ENCODE measurements around the gene FAM114A1. TPM values are rescaled to one million over a fixed set of nuclear protein-coding genes. Genes with fewer than 3 reads are reported as not detected.

The FAM114A1 gene
- total and polyA plus RNA-seq, 2 experiments from 2014 or later: 13.0 to 14.5 TPM

DNA sequence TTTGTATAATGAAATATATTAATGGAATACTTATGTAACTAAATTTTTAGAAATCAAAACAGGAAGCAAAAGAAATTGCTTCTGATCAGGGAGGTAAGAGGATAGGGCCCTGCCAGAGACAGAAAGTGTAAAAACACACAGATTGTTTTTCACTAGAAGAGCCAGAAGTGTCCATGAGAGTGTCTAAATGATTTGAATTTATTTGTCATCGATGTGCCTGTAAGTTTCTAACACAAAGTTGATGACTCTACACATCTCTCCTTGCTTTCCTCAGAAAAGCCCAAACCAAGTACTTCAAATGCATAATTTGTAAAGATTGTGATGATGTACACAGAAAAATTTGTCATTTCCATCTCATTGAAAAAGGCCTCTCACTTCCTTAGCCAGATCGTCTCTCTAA is 84.0 kb downstream of the FAM114A1 start:
- Mint-ChIP-seq H3K4me3 (no peak overlapping the region), H3K36me3 (ENCODE audit: low read depth) (no peaks in the 10 kb centered on the region), H3K27ac (no peak overlapping the region), H3K27me3 (ENCODE audit: insufficient read depth, low read depth, poor library complexity) (peaks cover 2% of the 10 kb centered on the region), H3K4me1 (peaks cover 2% of the 10 kb centered on the region; the same call in 1 of the 3 replicates), H3K9me3 (no peaks in the 10 kb centered on the region)
- H3K27me3 ChIP-seq (ENCODE audit: insufficient read depth): no peaks in the 10 kb centered on the region
- H3K36me3 ChIP-seq (ENCODE audit: insufficient read depth): no peaks in the 10 kb centered on the region
- no peak overlapping the region for H3K4me2 ChIP-seq
- no peak overlapping the region for H3K27ac ChIP-seq (ENCODE audit: low read depth)
- TF ChIP-seq JUNB (IDR thresholded peaks at IDR 0.05; ENCODE audit: unreplicated experiment): no peak
- TF ChIP-seq, protein P1, sequence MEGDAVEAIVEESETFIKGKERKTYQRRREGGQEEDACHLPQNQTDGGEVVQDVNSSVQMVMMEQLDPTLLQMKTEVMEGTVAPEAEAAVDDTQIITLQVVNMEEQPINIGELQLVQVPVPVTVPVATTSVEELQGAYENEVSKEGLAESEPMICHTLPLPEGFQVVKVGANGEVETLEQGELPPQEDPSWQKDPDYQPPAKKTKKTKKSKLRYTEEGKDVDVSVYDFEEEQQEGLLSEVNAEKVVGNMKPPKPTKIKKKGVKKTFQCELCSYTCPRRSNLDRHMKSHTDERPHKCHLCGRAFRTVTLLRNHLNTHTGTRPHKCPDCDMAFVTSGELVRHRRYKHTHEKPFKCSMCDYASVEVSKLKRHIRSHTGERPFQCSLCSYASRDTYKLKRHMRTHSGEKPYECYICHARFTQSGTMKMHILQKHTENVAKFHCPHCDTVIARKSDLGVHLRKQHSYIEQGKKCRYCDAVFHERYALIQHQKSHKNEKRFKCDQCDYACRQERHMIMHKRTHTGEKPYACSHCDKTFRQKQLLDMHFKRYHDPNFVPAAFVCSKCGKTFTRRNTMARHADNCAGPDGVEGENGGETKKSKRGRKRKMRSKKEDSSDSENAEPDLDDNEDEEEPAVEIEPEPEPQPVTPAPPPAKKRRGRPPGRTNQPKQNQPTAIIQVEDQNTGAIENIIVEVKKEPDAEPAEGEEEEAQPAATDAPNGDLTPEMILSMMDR (conservative IDR thresholded peaks at IDR 0.05; ENCODE audit: low read depth in 2 of 2): no peak
- no peak for TF ChIP-seq EZH2phosphoT487 (IDR thresholded peaks at IDR 0.05; ENCODE audit: unreplicated experiment)
- TF ChIP-seq, protein P2, sequence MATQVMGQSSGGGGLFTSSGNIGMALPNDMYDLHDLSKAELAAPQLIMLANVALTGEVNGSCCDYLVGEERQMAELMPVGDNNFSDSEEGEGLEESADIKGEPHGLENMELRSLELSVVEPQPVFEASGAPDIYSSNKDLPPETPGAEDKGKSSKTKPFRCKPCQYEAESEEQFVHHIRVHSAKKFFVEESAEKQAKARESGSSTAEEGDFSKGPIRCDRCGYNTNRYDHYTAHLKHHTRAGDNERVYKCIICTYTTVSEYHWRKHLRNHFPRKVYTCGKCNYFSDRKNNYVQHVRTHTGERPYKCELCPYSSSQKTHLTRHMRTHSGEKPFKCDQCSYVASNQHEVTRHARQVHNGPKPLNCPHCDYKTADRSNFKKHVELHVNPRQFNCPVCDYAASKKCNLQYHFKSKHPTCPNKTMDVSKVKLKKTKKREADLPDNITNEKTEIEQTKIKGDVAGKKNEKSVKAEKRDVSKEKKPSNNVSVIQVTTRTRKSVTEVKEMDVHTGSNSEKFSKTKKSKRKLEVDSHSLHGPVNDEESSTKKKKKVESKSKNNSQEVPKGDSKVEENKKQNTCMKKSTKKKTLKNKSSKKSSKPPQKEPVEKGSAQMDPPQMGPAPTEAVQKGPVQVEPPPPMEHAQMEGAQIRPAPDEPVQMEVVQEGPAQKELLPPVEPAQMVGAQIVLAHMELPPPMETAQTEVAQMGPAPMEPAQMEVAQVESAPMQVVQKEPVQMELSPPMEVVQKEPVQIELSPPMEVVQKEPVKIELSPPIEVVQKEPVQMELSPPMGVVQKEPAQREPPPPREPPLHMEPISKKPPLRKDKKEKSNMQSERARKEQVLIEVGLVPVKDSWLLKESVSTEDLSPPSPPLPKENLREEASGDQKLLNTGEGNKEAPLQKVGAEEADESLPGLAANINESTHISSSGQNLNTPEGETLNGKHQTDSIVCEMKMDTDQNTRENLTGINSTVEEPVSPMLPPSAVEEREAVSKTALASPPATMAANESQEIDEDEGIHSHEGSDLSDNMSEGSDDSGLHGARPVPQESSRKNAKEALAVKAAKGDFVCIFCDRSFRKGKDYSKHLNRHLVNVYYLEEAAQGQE (IDR thresholded peaks at IDR 0.05; ENCODE audit: unreplicated experiment): no peak
- TF ChIP-seq EZH2 (IDR thresholded peaks at IDR 0.05; ENCODE audit: low read depth, unreplicated experiment): no peak
- TF ChIP-seq CREB1 (CRISPR knock-in tag; IDR thresholded peaks at IDR 0.05; ENCODE audit: low read depth): no peak
- TF ChIP-seq, protein P3, sequence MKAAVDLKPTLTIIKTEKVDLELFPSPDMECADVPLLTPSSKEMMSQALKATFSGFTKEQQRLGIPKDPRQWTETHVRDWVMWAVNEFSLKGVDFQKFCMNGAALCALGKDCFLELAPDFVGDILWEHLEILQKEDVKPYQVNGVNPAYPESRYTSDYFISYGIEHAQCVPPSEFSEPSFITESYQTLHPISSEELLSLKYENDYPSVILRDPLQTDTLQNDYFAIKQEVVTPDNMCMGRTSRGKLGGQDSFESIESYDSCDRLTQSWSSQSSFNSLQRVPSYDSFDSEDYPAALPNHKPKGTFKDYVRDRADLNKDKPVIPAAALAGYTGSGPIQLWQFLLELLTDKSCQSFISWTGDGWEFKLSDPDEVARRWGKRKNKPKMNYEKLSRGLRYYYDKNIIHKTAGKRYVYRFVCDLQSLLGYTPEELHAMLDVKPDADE (IDR thresholded peaks at IDR 0.05): no peak
- no peak for TF ChIP-seq NANOG (IDR thresholded peaks at IDR 0.05; ENCODE audit: borderline replicate concordance)
- TF ChIP-seq, protein P4, sequence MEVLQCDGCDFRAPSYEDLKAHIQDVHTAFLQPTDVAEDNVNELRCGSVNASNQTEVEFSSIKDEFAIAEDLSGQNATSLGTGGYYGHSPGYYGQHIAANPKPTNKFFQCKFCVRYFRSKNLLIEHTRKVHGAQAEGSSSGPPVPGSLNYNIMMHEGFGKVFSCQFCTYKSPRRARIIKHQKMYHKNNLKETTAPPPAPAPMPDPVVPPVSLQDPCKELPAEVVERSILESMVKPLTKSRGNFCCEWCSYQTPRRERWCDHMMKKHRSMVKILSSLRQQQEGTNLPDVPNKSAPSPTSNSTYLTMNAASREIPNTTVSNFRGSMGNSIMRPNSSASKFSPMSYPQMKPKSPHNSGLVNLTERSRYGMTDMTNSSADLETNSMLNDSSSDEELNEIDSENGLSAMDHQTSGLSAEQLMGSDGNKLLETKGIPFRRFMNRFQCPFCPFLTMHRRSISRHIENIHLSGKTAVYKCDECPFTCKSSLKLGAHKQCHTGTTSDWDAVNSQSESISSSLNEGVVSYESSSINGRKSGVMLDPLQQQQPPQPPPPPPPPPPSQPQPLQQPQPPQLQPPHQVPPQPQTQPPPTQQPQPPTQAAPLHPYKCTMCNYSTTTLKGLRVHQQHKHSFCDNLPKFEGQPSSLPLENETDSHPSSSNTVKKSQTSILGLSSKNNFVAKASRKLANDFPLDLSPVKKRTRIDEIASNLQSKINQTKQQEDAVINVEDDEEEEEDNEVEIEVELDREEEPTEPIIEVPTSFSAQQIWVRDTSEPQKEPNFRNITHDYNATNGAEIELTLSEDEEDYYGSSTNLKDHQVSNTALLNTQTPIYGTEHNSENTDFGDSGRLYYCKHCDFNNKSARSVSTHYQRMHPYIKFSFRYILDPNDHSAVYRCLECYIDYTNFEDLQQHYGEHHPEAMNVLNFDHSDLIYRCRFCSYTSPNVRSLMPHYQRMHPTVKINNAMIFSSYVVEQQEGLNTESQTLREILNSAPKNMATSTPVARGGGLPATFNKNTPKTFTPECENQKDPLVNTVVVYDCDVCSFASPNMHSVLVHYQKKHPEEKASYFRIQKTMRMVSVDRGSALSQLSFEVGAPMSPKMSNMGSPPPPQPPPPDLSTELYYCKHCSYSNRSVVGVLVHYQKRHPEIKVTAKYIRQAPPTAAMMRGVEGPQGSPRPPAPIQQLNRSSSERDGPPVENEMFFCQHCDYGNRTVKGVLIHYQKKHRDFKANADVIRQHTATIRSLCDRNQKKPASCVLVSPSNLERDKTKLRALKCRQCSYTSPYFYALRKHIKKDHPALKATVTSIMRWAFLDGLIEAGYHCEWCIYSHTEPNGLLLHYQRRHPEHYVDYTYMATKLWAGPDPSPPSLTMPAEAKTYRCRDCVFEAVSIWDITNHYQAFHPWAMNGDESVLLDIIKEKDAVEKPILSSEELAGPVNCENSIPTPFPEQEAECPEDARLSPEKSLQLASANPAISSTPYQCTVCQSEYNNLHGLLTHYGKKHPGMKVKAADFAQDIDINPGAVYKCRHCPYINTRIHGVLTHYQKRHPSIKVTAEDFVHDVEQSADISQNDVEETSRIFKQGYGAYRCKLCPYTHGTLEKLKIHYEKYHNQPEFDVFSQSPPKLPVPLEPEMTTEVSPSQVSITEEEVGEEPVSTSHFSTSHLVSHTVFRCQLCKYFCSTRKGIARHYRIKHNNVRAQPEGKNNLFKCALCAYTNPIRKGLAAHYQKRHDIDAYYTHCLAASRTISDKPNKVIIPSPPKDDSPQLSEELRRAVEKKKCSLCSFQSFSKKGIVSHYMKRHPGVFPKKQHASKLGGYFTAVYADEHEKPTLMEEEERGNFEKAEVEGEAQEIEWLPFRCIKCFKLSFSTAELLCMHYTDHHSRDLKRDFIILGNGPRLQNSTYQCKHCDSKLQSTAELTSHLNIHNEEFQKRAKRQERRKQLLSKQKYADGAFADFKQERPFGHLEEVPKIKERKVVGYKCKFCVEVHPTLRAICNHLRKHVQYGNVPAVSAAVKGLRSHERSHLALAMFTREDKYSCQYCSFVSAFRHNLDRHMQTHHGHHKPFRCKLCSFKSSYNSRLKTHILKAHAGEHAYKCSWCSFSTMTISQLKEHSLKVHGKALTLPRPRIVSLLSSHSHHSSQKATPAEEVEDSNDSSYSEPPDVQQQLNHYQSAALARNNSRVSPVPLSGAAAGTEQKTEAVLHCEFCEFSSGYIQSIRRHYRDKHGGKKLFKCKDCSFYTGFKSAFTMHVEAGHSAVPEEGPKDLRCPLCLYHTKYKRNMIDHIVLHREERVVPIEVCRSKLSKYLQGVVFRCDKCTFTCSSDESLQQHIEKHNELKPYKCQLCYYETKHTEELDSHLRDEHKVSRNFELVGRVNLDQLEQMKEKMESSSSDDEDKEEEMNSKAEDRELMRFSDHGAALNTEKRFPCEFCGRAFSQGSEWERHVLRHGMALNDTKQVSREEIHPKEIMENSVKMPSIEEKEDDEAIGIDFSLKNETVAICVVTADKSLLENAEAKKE (CRISPR knock-in tag; IDR thresholded peaks at IDR 0.05): no peak
- TF ChIP-seq ZNF331 (CRISPR knock-in tag; IDR thresholded peaks at IDR 0.05; ENCODE audit: low read depth): no peak
- H3F3A ChIP-seq (replicated peaks; ENCODE audit: low read depth): no peaks in the 10 kb centered on the region
- H2AFZ ChIP-seq: no peak overlapping the region
- H3K9me2 ChIP-seq (ENCODE audit: insufficient read depth): no peaks in the 10 kb centered on the region
- no peaks in the 10 kb centered on the region for H4K20me1 ChIP-seq (replicated peaks; ENCODE audit: insufficient read depth)
- no peaks in the 10 kb centered on the region for H3K4me1 ChIP-seq (ENCODE audit: insufficient read depth)
- no peaks in the 10 kb centered on the region for H3K79me2 ChIP-seq (replicated peaks; ENCODE audit: insufficient read depth)
- DNase-seq (ENCODE audit: low spot score) (no peak), ATAC-seq (no peak)
- no peak overlapping the region for H3K4me3 ChIP-seq

Measured in GM23338 (cell line).